Measurements from ENCODE around the gene NUMA1. TPM values are rescaled to one million over a fixed set of nuclear protein-coding genes. Genes with fewer than 3 reads are reported as not detected.

Gene NUMA1
- total and polyA plus RNA-seq, 4 donors: 79.9 to 277 (median 164) TPM

DNA sequence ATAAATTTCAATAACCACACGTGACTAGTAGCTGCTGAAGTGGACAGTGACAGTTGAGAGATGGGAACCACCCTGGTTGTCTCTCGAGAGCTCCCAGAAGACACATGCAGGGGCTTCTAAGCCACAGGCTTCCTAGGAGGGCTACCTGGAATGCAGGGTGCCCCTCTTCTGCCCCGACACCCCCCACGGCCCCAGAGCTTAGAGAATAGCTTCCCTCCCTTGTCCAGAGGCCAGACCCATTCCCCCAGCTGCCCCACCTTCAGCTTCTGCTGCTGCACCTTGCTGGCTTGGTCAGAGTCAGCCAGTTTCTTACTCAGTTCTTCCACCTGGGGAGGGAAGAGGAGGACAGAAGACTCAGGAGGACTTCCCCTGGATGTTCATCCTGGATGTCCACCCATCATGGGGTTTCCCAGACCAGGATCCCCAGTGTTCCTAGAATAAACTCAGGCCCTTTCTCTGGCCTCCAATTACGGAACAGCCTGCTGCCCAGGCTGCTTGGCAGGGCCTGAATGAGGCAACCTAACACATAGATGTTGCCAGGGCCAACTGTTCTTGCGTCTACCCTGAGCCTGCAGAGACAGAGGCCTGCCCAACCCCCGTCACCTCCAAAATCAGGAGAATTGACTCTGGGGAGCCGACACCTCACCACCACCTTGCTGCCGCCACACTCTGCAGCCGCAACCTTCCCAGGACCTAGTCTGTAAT lies 69.7 kb downstream of the NUMA1 start:
- Histone ChIP-seq H3K27ac (ENCODE audit: low read depth in 1 of 2, low read length in 1 of 2) (peak overlapping the region in 1 of 2 donors; percentile 22), H3K27me3 (ENCODE audit: control insufficient read depth in 3 of 3, insufficient read depth in 3 of 3, low read length in 2 of 3) (no peaks in the 10 kb centered on the region), H3K4me3 (no peak overlapping the region), H3K9me3 (ENCODE audit: control insufficient read depth in 4 of 4, insufficient read depth in 3 of 4, low read length in 3 of 4) (no peaks in the 10 kb centered on the region), H3K36me3 (ENCODE audit: control insufficient read depth in 4 of 4, insufficient read depth in 4 of 4, low read length in 4 of 4) (peaks cover 17 to 95% (median 88%) of the 10 kb centered on the region in 4 donors), H3K9ac (ENCODE audit: insufficient read depth in 1 of 2, low read length in 2 of 2) (no peak overlapping the region), H3K4me1 (ENCODE audit: control insufficient read depth in 5 of 5, insufficient read depth in 5 of 5, low read length in 5 of 5) (peaks cover 0 to 2% (median 0%) of the 10 kb centered on the region in 5 donors)
- TF ChIP-seq CTCF (IDR thresholded peaks at IDR 0.05; ENCODE audit: control extremely low read depth, extremely low read depth): no peak
- 87 to 92% methylated on average over 10 of the region's 10 CpGs for whole genome bisulfite sequencing, 2 donors
- DNase-seq: no peak
- no peak for ATAC-seq (ENCODE audit: insufficient read depth, low FRiP score)

- 96 to 97% methylated on average over 6 of the region's 6 CpGs for WGBS, 2 donors
- no peak for TF ChIP-seq CTCF (IDR thresholded peaks at IDR 0.05; ENCODE audit: control extremely low read depth, extremely low read depth)
- no peak overlapping the region for H3K4me3 ChIP-seq
- no peak overlapping the region for H3K9ac ChIP-seq (ENCODE audit: insufficient read depth in 1 of 2, low read length in 2 of 2)
- DNase-seq (peak in 2 of 3 donors; percentile 12 to 39), ATAC-seq (ENCODE audit: insufficient read depth, low FRiP score) (no peak)
- H3K27ac ChIP-seq (ENCODE audit: low read depth in 1 of 2, low read length in 1 of 2): no peak overlapping the region
- no peaks in the 10 kb centered on the region for H3K9me3 ChIP-seq (ENCODE audit: control insufficient read depth in 4 of 4, insufficient read depth in 3 of 4, low read length in 3 of 4)
- H3K36me3 ChIP-seq (ENCODE audit: control insufficient read depth in 4 of 4, insufficient read depth in 4 of 4, low read length in 4 of 4): peaks cover 12 to 94% (median 88%) of the 10 kb centered on the region in 4 donors
- no peaks in the 10 kb centered on the region for H3K27me3 ChIP-seq (ENCODE audit: control insufficient read depth in 3 of 3, insufficient read depth in 3 of 3, low read length in 2 of 3)
- peaks cover 0 to 2% (median 0%) of the 10 kb centered on the region in 5 donors for H3K4me1 ChIP-seq (ENCODE audit: control insufficient read depth in 5 of 5, insufficient read depth in 5 of 5, low read length in 5 of 5)
These were observed 71.2 kb downstream of the NUMA1 start for GRCh38 chr11:72009156-72009555.

DNA sequence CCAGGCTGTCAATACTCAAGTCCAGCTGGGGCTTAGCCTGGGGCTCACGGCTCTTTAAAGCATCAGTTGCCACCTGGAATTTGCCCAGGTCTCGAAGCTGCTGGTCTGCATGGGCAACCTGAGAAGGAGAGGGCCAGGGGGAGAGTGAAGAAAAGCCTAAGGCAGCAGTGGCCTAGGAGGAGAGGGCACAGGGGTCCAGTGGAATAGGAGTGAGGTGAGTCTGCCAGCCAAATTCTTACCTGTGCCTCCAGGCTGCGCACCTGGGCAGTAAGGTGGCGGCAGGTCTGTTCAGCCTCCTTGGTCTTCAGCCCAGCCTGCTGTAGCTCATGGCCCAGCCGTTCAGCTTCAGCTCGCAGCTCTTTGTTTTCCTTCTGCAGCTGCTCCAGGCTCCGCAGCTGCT lies 71.6 kb downstream of the NUMA1 start:
- ATAC-seq (ENCODE audit: insufficient read depth, low FRiP score) (no peak), DNase-seq (no peak)
- 94% methylated on average over 7 of the region's 7 CpGs for WGBS, 2 donors
- Histone ChIP-seq H3K9me3 (ENCODE audit: control insufficient read depth in 4 of 4, insufficient read depth in 3 of 4, low read length in 3 of 4) (no peaks in the 10 kb centered on the region), H3K4me3 (no peak overlapping the region), H3K36me3 (ENCODE audit: control insufficient read depth in 4 of 4, insufficient read depth in 4 of 4, low read length in 4 of 4) (peaks cover 12 to 94% (median 87%) of the 10 kb centered on the region in 4 donors), H3K9ac (ENCODE audit: insufficient read depth in 1 of 2, low read length in 2 of 2) (no peak overlapping the region), H3K27ac (ENCODE audit: low read depth in 1 of 2, low read length in 1 of 2) (no peak overlapping the region), H3K27me3 (ENCODE audit: control insufficient read depth in 3 of 3, insufficient read depth in 3 of 3, low read length in 2 of 3) (no peaks in the 10 kb centered on the region), H3K4me1 (ENCODE audit: control insufficient read depth in 5 of 5, insufficient read depth in 5 of 5, low read length in 5 of 5) (peaks cover 0 to 2% (median 0%) of the 10 kb centered on the region in 5 donors)
- TF ChIP-seq CTCF (IDR thresholded peaks at IDR 0.05; ENCODE audit: control extremely low read depth, extremely low read depth): no peak
